Activated B cell treated with CpG ODN at 0.5 μM for 24 hours (primary cell): ENCODE measurements around the gene HIBADH. TPM values are rescaled to one million over a fixed set of nuclear protein-coding genes. Genes with fewer than 3 reads are reported as not detected.

ENCODE experiments used
- ATAC-seq: fragments of 200-7000 bp; cut with Tn5 transposase; one replicate; pipeline ENCODE4 v1.10.0; 2021; ENCODE audit warnings: low read depth, mild to moderate bottlenecking, moderate library complexity
- CTCF ChIA-PET: fragments of 350-600 bp; sonication (Branson Sonifier 250); formaldehyde crosslinking; loops from one replicate; lab custom pipeline; 2021; ENCODE audit warnings: antibody characterized with exemption; lab: Charles Lee
- POLR2A ChIA-PET: fragments of 350-600 bp; sonication (Branson Sonifier 250); formaldehyde crosslinking; loops from one replicate; lab custom pipeline; 2021; ENCODE audit warnings: antibody characterized with exemption; lab: Charles Lee
- DNase-seq: peaks from one replicate; pipeline ENCODE4 v3.0.0; 2022
- H3K27ac Mint-ChIP-seq: one replicate; pipeline ENCODE4 v1.8.0; 2020; ENCODE audit warnings: mixed read lengths
- H3K27me3 Mint-ChIP-seq: one replicate; pipeline ENCODE4 v1.8.0; 2021; ENCODE audit warnings: mixed read lengths
- H3K36me3 Mint-ChIP-seq: one replicate; pipeline ENCODE4 v1.8.0; 2021; ENCODE audit warnings: low read depth, mixed read lengths
- H3K4me1 Mint-ChIP-seq: one replicate; pipeline ENCODE4 v1.8.0; 2021; ENCODE audit warnings: mixed read lengths
- H3K4me3 Mint-ChIP-seq: one replicate; pipeline ENCODE4 v1.8.0; 2020; ENCODE audit warnings: mild to moderate bottlenecking, mixed read lengths
- H3K9me3 Mint-ChIP-seq: one replicate; pipeline ENCODE4 v1.8.0; 2020; ENCODE audit warnings: mixed read lengths
- CTCF ChIP-seq: fragments of 200-600 bp; IDR thresholded peaks from one replicate; pipeline ENCODE4 v1.8.0; 2022; ENCODE audit warnings: antibody characterized with exemption, mild to moderate bottlenecking
- intact Hi-C: fragments of 100-400 bp; cut with micrococcal nuclease; formaldehyde crosslinking; loops from one replicate; pipeline ENCODE4 v1.15.1; 2024
- total RNA-seq: library from RNA; stranded (reverse); gene quantifications from 2 replicates; pipeline ENCODE4 v1.2.3, GENCODE V29; 2022

HIBADH gene
- total RNA-seq, 1 donor from 2014 or later: 9.8 TPM

- Mint-ChIP-seq H3K27ac (no peak overlapping the region), H3K27me3 (no peaks in the 10 kb centered on the region), H3K4me1 (no peaks in the 10 kb centered on the region), H3K9me3 (no peaks in the 10 kb centered on the region), H3K4me3 (no peak overlapping the region), H3K36me3 (peaks cover 3% of the 10 kb centered on the region)
- DNase-seq (no peak), ATAC-seq (no peak)
- POLR2A ChIA-PET: interaction anchor here (0.6 to 0.7 kb wide), 2 partner anchors 9 to 1229 kb away, joined by 3 to 7 read pairs; no protein-coding TSS in a partner anchor
- CTCF ChIA-PET: interaction anchor here (1.0 to 3.7 kb wide), 3 partner anchors 406 to 418 kb away, joined by 3 to 19 read pairs (median 4); partner anchors contain the start of gene HOXA13
- no peak for TF ChIP-seq CTCF
- intact Hi-C loops: loop anchor here (1.0 kb wide), 2 partner anchors 395 to 409 kb away; no protein-coding TSS in a partner anchor
Measured at GRCh38 chr7:27605689-27606269, 56.9 kb downstream of the HIBADH start.

GRCh38 chr7:27605283-27605682 lies 57.4 kb downstream of the HIBADH start:
- Mint-ChIP-seq H3K4me3 (no peak overlapping the region), H3K4me1 (no peaks in the 10 kb centered on the region), H3K36me3 (peaks cover 4% of the 10 kb centered on the region), H3K27ac (no peak overlapping the region), H3K27me3 (no peaks in the 10 kb centered on the region), H3K9me3 (no peaks in the 10 kb centered on the region)
- DNase-seq (no peak), ATAC-seq (no peak)
- CTCF ChIA-PET: interaction anchor here (0.6 to 3.7 kb wide), 4 partner anchors 405 to 1220 kb away, joined by 3 to 19 read pairs (median 4); partner anchors contain the start of gene HOXA13
- POLR2A ChIA-PET: interaction anchor here (0.6 to 0.7 kb wide), 3 partner anchors 8 to 1344 kb away, joined by 3 to 7 read pairs (median 5); no protein-coding TSS in a partner anchor
- no peak for TF ChIP-seq CTCF
- intact Hi-C loops: loop anchor here (1.0 kb wide), 2 partner anchors 395 to 409 kb away; no protein-coding TSS in a partner anchor

DNA sequence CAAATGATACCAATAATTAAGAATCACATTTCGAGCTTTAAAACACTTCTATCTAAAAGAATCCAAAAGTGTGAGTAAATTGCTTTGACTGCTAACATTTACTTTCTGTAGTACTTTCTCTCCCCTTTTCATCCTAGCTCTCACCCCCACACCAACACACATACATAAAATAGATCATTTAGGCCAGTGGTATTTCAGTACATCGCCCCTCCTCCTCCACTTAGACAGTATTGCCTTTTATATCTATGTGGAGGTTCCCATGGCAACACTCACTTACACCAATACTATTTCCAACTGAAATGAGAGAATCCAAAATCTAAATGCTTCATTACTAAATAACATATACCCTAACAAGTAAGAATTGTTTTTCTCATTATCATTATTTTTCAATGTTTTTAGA lies 58.9 kb downstream of the HIBADH start:
- Mint-ChIP-seq H3K9me3 (no peaks in the 10 kb centered on the region), H3K36me3 (peaks cover 4% of the 10 kb centered on the region), H3K4me1 (no peaks in the 10 kb centered on the region), H3K27me3 (no peaks in the 10 kb centered on the region), H3K4me3 (no peak overlapping the region), H3K27ac (no peak overlapping the region)
- intact Hi-C loops: no loop called here
- DNase-seq (no peak), ATAC-seq (no peak)
- ChIA-PET POLR2A (no interaction called here), CTCF (interaction anchor here (3.7 kb wide), 1 partner anchor 408 kb away, joined by 19 read pairs; no protein-coding TSS in a partner anchor)
- TF ChIP-seq CTCF: no peak

DNA sequence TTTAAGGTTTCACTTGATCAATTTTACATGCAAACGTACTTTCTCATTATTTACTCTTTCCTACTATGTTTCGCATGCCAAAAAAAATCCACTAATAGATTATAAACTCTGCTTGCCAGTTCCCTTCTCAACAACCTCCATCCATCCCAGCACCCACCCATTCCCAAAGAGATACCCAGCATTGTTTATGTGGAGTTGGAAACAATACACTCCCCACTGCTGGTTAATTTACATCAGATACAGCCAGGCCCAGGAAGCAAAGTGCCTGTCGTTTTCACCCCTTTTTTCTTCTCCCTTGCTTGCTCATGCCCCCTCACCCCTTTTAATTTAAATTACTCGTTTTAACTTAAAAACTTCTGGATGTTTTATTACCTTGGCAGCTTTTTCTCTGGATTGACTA lies 59.9 kb downstream of the HIBADH start:
- H3K4me3 Mint-ChIP-seq: no peak overlapping the region
- ChIA-PET POLR2A (no interaction called here), CTCF (no interaction called here)
- no peak for TF ChIP-seq CTCF
- H3K9me3 Mint-ChIP-seq: no peaks in the 10 kb centered on the region
- no peak for DNase-seq
- no peak overlapping the region for H3K27ac Mint-ChIP-seq
- H3K27me3 Mint-ChIP-seq: no peaks in the 10 kb centered on the region
- intact Hi-C loops: no loop called here
- ATAC-seq: no peak
- H3K4me1 Mint-ChIP-seq: no peaks in the 10 kb centered on the region
- peaks cover 4% of the 10 kb centered on the region for H3K36me3 Mint-ChIP-seq

DNA sequence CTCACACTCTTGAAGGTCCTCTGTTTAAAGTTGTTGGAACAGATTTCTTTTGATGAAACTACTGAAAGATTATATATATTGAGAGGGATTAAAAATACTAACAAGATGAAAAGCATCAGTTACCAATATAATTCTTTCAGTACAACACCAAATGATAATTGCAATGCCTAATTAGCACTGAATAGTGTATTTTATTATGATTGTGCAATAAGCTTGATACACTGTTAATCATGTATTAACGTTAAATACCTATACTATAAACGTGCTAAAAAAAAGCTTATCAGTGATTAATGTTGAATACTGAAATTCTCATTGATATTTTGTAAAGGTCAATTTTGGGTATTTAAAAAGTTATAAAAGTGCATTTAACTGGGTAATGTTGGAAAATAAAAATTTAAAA lies 61.5 kb downstream of the HIBADH start:
- no peak for DNase-seq
- H3K9me3 Mint-ChIP-seq: no peaks in the 10 kb centered on the region
- TF ChIP-seq CTCF: no peak
- H3K4me1 Mint-ChIP-seq: no peaks in the 10 kb centered on the region
- H3K27me3 Mint-ChIP-seq: no peaks in the 10 kb centered on the region
- no peak overlapping the region for H3K4me3 Mint-ChIP-seq
- ChIA-PET CTCF (interaction anchor here (0.6 kb wide), 1 partner anchor 405 kb away, joined by 3 read pairs; no protein-coding TSS in a partner anchor), POLR2A (no interaction called here)
- peaks cover 4% of the 10 kb centered on the region for H3K36me3 Mint-ChIP-seq
- H3K27ac Mint-ChIP-seq: no peak overlapping the region
- no peak for ATAC-seq
- intact Hi-C loops: no loop called here
